ENCODE results near the gene PTPRM. TPM values are rescaled to one million over a fixed set of nuclear protein-coding genes. Genes with fewer than 3 reads are reported as not detected.

Gene PTPRM
- total RNA-seq, 1 donor from 2014 or later: 71.3 TPM

DNA sequence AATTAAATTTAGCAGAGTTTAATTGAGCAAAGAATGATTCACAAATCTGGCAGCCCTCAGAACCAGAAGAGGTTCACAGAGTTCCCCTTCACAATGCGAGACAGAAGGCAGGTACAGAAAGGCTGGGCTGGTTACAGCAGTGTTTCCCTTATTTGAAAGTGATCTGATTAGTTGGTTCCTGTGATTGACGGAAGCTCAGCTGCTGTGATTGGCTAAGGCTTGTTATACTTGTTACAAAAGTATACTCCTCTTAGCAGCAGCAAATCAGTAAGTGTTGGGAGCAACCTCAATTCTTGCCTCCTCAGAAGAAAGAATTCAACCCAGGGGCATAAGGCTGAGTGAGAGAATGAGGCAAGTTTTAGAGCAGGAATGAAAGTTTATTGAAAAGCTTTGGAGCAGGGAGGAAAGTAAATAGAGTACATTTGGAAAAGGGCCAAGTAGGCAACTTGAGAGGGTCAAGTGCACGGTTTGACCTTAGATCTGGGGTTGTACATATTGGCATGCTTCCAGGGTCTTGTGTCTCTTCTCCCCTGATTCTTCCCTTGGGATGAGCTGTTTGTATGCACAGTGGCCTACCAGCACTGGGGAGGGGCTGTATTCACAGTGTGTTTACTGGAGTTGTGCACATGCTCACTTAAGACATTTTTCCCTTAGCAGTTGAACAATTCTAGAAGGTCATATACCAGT, 610.4 kb downstream of the PTPRM start:
- TF ChIP-seq, protein P1, sequence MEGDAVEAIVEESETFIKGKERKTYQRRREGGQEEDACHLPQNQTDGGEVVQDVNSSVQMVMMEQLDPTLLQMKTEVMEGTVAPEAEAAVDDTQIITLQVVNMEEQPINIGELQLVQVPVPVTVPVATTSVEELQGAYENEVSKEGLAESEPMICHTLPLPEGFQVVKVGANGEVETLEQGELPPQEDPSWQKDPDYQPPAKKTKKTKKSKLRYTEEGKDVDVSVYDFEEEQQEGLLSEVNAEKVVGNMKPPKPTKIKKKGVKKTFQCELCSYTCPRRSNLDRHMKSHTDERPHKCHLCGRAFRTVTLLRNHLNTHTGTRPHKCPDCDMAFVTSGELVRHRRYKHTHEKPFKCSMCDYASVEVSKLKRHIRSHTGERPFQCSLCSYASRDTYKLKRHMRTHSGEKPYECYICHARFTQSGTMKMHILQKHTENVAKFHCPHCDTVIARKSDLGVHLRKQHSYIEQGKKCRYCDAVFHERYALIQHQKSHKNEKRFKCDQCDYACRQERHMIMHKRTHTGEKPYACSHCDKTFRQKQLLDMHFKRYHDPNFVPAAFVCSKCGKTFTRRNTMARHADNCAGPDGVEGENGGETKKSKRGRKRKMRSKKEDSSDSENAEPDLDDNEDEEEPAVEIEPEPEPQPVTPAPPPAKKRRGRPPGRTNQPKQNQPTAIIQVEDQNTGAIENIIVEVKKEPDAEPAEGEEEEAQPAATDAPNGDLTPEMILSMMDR (IDR thresholded peaks at IDR 0.05; ENCODE audit: unreplicated experiment): no peak
- peak overlapping the region; percentile 56 for H3K27ac Mint-ChIP-seq
- H3K4me1 Mint-ChIP-seq: peaks cover 23% of the 10 kb centered on the region
- peaks cover 11% of the 10 kb centered on the region for H3K9me3 Mint-ChIP-seq
- no peak overlapping the region for H3K4me3 Mint-ChIP-seq
- no peak for DNase-seq (ENCODE audit: low spot score in 2 of 2, unreplicated experiment in 2 of 2)
- H3K27me3 Mint-ChIP-seq (ENCODE audit: low read depth): no peaks in the 10 kb centered on the region
- H3K36me3 Mint-ChIP-seq: peaks cover 13% of the 10 kb centered on the region

DNA sequence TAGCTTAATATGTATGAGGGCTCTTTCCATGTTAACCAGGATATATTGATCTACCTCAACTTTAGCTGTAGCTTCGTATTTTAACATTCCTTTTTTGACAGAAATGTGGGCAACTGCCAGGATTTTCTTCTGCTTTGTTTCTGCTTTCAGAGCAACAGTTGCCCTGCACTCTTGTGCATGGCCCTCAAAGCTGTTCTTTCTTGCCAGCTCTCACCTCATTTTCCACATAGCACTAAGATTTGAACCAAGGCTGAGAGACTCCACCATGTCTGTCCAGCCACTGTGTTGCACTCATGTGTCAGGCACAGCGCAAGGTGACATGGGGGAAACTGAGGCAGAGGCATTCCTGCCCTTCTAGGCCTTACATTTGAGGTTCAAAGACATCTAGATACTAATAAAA, 619.3 kb downstream of the PTPRM start:
- H3K4me3 Mint-ChIP-seq: no peak overlapping the region
- TF ChIP-seq, protein P1 (IDR thresholded peaks at IDR 0.05; ENCODE audit: unreplicated experiment): no peak
- H3K36me3 Mint-ChIP-seq: no peaks in the 10 kb centered on the region
- H3K4me1 Mint-ChIP-seq: no peaks in the 10 kb centered on the region
- no peaks in the 10 kb centered on the region for H3K27me3 Mint-ChIP-seq (ENCODE audit: low read depth)
- no peak overlapping the region for H3K27ac Mint-ChIP-seq
- DNase-seq (ENCODE audit: low spot score in 2 of 2, unreplicated experiment in 2 of 2): no peak
- no peaks in the 10 kb centered on the region for H3K9me3 Mint-ChIP-seq

DNA sequence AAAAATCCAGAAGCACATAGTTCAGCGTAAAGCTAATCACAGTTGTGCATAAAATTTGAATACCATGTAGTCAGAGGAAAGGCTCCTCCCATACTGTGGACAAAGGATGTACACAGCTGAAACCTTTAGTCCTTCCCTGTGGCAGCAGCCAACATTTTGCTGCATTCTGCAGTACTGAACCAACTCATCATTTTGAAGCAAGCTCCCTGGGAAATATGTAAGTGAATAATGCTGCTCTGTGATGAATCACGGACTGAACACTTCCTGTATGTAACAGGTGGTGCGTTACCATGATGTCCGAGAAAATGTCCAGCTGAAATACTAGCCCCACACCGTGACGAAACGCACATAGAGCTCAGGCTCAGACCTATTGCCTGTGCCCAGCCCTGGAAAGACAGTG, 621.1 kb downstream of the PTPRM start:
- Mint-ChIP-seq H3K9me3 (no peaks in the 10 kb centered on the region), H3K27me3 (ENCODE audit: low read depth) (no peaks in the 10 kb centered on the region), H3K4me3 (no peak overlapping the region), H3K4me1 (no peaks in the 10 kb centered on the region), H3K36me3 (no peaks in the 10 kb centered on the region), H3K27ac (no peak overlapping the region)
- TF ChIP-seq, protein P1 (IDR thresholded peaks at IDR 0.05; ENCODE audit: unreplicated experiment): no peak
- DNase-seq (ENCODE audit: low spot score in 2 of 2, unreplicated experiment in 2 of 2): no peak

DNA sequence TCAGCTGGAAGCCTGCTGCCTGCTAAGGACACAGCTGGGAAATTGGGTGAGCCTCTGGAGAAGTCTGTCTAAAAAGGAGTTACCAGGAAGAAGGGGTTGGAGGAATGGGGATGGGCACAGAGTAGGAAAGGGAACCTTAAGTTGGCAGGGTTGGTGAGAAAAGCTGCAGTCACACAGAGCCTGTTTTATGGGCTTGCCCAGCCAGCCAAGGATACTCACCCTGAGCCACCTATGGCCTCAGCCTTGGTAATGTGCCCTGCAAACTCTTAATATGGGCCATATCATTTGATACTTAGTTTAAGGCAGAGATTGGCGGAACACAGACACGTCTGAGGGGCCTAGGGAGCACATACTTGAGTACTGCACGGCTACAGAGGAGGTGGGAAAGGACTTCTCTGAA, 623.9 kb downstream of the PTPRM start:
- DNase-seq (ENCODE audit: low spot score in 2 of 2, unreplicated experiment in 2 of 2): no peak
- H3K4me1 Mint-ChIP-seq: peaks cover 3% of the 10 kb centered on the region
- no peaks in the 10 kb centered on the region for H3K9me3 Mint-ChIP-seq
- no peak overlapping the region for H3K27ac Mint-ChIP-seq
- H3K36me3 Mint-ChIP-seq: no peaks in the 10 kb centered on the region
- no peak overlapping the region for H3K4me3 Mint-ChIP-seq
- TF ChIP-seq, protein P1 (IDR thresholded peaks at IDR 0.05; ENCODE audit: unreplicated experiment): no peak
- no peaks in the 10 kb centered on the region for H3K27me3 Mint-ChIP-seq (ENCODE audit: low read depth)

DNA sequence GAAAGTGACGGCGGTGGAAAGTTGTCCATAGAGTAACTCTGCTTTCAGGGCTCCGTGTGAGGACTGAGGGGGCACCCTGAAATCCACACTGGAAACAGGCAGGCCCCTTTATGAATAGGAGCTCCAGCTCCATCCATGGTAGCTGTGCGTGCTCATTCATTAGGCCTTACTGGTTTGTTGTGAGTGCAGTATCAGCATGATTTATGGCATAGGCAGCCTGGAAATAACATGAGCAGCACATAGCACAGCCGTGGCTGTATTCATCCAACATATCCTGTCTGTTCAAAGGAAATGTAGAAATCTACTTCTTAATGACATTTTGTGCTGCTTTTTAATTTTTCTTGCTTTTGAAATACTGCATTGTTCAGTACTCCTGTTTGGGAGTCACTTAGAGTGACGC, 627.3 kb downstream of the PTPRM start:
- Mint-ChIP-seq H3K4me1 (peaks cover 3% of the 10 kb centered on the region), H3K36me3 (no peaks in the 10 kb centered on the region), H3K27me3 (ENCODE audit: low read depth) (no peaks in the 10 kb centered on the region), H3K4me3 (no peak overlapping the region), H3K9me3 (no peaks in the 10 kb centered on the region), H3K27ac (no peak overlapping the region)
- TF ChIP-seq, protein P1 (IDR thresholded peaks at IDR 0.05; ENCODE audit: unreplicated experiment): no peak
- DNase-seq (ENCODE audit: low spot score in 2 of 2, unreplicated experiment in 2 of 2): no peak
